HEK293 (cell line): ENCODE results near the gene FUT3.

Experiments
- CTCF ChIA-PET: fragments of 350-600 bp; formaldehyde crosslinking; extraction: SDS; loops from one replicate; lab custom pipeline; 2021; ENCODE audit warnings: antibody characterized with exemption; lab: Yijun Ruan, JAX
- POLR2A ChIA-PET: fragments of 300-600 bp; formaldehyde crosslinking; extraction: SDS; loops from one replicate; lab custom pipeline; 2020; ENCODE audit warnings: antibody characterized with exemption, inconsistent platforms; lab: Yijun Ruan, JAX
- H3K27ac ChIP-seq: fragments of 200-500 bp; sonication (Bioruptor generic); 2 replicates; pipeline ENCODE4 v1.5.1; 2014; ENCODE audit warnings: low read depth, low read length, control low read depth, inconsistent platforms; ENCODE audit errors: extremely low read depth
- H3K36me3 ChIP-seq, 2 experiments: fragments of 200-500 bp in 1 of 2; sonication (Bioruptor generic) in 1 of 2; 1 replicate in 1 of 2; 2 replicates in 1 of 2; pipeline ENCODE4 v1.5.1; 2014 to 2017; ENCODE audit warnings: inconsistent platforms in 2 of 2, low read length in 2 of 2; ENCODE audit not compliant: control insufficient read depth in 2 of 2, insufficient read depth in 1 of 2
- H3K4me1 ChIP-seq: fragments of 200-500 bp; sonication (Bioruptor generic); 2 replicates; pipeline ENCODE4 v1.5.1; 2014; ENCODE audit warnings: mild to moderate bottlenecking, low read length, inconsistent platforms; ENCODE audit not compliant: control insufficient read depth, insufficient read depth
- H3K4me3 ChIP-seq: 2 replicates; pipeline ENCODE4 v1.5.1; 2011; ENCODE audit warnings: low read depth, mild to moderate bottlenecking, control low read depth, low read length, moderate library complexity
- H3K9me3 ChIP-seq: fragments of 200-500 bp; sonication (Bioruptor generic); 2 replicates; pipeline ENCODE4 v1.5.1; 2014; ENCODE audit warnings: low read depth, low read length, inconsistent platforms; ENCODE audit not compliant: control insufficient read depth, insufficient read depth
- BCL11B ChIP-seq: fragments of 450-650 bp; formaldehyde crosslinking; IDR thresholded peaks from 2 replicates; pipeline ENCODE4 v1.5.1; 2016; ENCODE audit warnings: low read depth, missing biosample characterization, missing genetic modification characterization
- EGR2 ChIP-seq: fragments of 450-650 bp; formaldehyde crosslinking; IDR thresholded peaks from 2 replicates; pipeline ENCODE4 v1.5.1; 2016; ENCODE audit warnings: low read depth, missing biosample characterization, missing genetic modification characterization
- HOXD13 ChIP-seq: sonication (generic); formaldehyde crosslinking; IDR thresholded peaks from 2 replicates; pipeline ENCODE4 v1.8.0; 2022; ENCODE audit warnings: missing genetic modification reagents, borderline replicate concordance
- KLF9 ChIP-seq: fragments of 450-650 bp; formaldehyde crosslinking; IDR thresholded peaks from 2 replicates; pipeline ENCODE4 v1.5.1; 2016; ENCODE audit warnings: missing biosample characterization, missing genetic modification characterization, low read depth
- SCRT1 ChIP-seq: fragments of 450-650 bp; formaldehyde crosslinking; IDR thresholded peaks from 2 replicates; pipeline ENCODE4 v1.5.1; 2016; ENCODE audit warnings: missing biosample characterization, missing genetic modification characterization, borderline replicate concordance
- ZFP41 ChIP-seq: fragments of 450-650 bp; formaldehyde crosslinking; IDR thresholded peaks from 2 replicates; pipeline ENCODE4 v1.5.1; 2016; ENCODE audit warnings: missing biosample characterization, missing genetic modification characterization, borderline replicate concordance
- ZNF10 ChIP-seq: fragments of 450-650 bp; formaldehyde crosslinking; IDR thresholded peaks from 2 replicates; pipeline ENCODE4 v1.5.1; 2017; ENCODE audit warnings: missing biosample characterization, missing genetic modification characterization
- ZNF121 ChIP-seq: fragments of 450-650 bp; formaldehyde crosslinking; IDR thresholded peaks from 2 replicates; pipeline ENCODE4 v1.5.1; 2016; ENCODE audit warnings: missing biosample characterization, missing genetic modification characterization
- ZNF169 ChIP-seq: fragments of 450-650 bp; formaldehyde crosslinking; IDR thresholded peaks from 2 replicates; pipeline ENCODE4 v1.5.1; 2016; ENCODE audit warnings: missing biosample characterization, missing genetic modification characterization
- ZNF174 ChIP-seq: fragments of 450-650 bp; formaldehyde crosslinking; IDR thresholded peaks from 2 replicates; pipeline ENCODE4 v1.5.0; 2017; ENCODE audit warnings: missing biosample characterization, mild to moderate bottlenecking, missing genetic modification characterization
- ZNF561 ChIP-seq: fragments of 450-650 bp; IDR thresholded peaks from 2 replicates; pipeline ENCODE4 v1.5.1; 2018; ENCODE audit warnings: missing biosample characterization, missing genetic modification characterization, borderline replicate concordance
- ZNF624 ChIP-seq: fragments of 450-650 bp; formaldehyde crosslinking; IDR thresholded peaks from 2 replicates; pipeline ENCODE4 v1.5.1; 2017; ENCODE audit warnings: missing biosample characterization, missing genetic modification characterization
- ZNF830 ChIP-seq: fragments of 450-650 bp; IDR thresholded peaks from 2 replicates; pipeline ENCODE4 v1.5.0; 2018; ENCODE audit warnings: missing biosample characterization, missing genetic modification characterization, low read depth, mild to moderate bottlenecking, moderate library complexity
- ZNF843 ChIP-seq: fragments of 450-650 bp; formaldehyde crosslinking; IDR thresholded peaks from 2 replicates; pipeline ENCODE4 v1.5.1; 2016; ENCODE audit warnings: missing biosample characterization, missing genetic modification characterization
- TF ChIP-seq, protein P1 (sequence below): fragments of 450-650 bp; formaldehyde crosslinking; IDR thresholded peaks from 2 replicates; pipeline ENCODE4 v1.5.1; 2017; ENCODE audit warnings: missing biosample characterization, missing genetic modification characterization
- TF ChIP-seq, protein P2 (sequence below): fragments of 450-650 bp; formaldehyde crosslinking; IDR thresholded peaks from 2 replicates; pipeline ENCODE4 v1.5.1; 2016; ENCODE audit warnings: missing biosample characterization, missing genetic modification characterization

Gene FUT3

DNA sequence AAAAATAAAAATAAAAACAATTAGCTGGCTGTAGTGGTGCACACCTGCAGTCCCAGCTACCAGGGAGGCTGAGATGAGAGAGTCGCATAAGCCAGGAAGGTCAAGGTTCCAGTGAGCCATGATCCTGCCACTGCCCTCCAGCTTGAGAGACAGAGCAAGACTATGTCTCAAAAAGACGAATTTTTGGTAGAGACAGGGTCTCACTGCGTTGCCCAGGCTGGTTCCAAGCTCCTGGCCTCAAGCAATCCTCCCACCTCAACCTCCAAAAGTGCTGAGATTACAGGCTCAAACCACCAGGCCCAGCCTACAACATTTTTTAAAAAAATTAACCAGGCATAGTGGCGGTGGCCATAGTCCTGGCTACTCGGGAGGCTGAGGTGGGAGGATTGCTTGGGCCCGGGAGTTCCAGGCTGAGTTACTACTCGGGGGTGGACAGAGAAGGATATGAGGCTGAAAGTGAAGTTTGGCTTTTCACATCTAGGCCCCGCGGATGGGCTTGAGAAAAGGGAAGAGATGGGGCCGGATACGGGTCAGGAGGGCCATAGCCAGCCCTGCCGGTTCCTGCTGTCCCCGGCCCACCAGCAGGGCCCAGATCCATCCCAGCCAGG, 42.2 kb upstream of the FUT3 start:
- POLR2A ChIA-PET = interaction anchor here (1.3 to 3.8 kb wide), 3 partner anchors 10 to 89 kb away, joined by 7 to 25 read pairs (median 10); partner anchors contain the start of genes NDUFA11, NRTN and VMAC

DNA sequence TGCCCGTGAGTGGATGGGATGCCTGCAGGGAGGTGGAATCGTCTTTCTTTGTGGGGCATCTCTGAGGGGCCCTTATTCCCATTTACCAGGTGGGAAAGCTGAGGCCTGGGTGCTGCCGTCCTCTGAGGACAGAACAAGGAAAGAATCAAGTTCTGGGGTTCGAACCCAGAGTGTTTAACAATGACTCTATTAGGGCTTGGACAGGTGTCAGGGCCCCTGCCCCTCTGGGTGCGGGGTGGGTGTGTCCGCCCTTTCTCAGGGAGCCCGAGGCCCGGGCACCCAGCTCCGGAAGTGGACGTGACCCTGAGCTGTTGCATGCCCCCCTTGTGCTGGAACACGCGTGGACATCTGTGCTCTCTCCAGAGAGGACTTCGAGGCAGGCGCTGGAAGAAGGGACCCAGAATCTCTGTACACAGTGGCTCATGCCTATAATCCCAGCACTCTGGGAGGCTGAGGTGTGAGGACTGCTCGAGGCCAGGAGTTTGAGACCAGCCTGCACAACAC, 41.6 kb upstream of the FUT3 start:
- Histone ChIP-seq H3K9me3 (no peaks in the 10 kb centered on the region), H3K4me1 (no peaks in the 10 kb centered on the region; the same call in 1 of the 2 replicates), H3K4me3 (no peak overlapping the region), H3K36me3 (peaks cover 0 to 27% of the 10 kb centered on the region in 2 experiments; a peak in 1 of 3 replicates), H3K27ac (no peak overlapping the region)
- TF ChIP-seq, protein P1, sequence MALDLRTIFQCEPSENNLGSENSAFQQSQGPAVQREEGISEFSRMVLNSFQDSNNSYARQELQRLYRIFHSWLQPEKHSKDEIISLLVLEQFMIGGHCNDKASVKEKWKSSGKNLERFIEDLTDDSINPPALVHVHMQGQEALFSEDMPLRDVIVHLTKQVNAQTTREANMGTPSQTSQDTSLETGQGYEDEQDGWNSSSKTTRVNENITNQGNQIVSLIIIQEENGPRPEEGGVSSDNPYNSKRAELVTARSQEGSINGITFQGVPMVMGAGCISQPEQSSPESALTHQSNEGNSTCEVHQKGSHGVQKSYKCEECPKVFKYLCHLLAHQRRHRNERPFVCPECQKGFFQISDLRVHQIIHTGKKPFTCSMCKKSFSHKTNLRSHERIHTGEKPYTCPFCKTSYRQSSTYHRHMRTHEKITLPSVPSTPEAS (tag by site-specific recombination) = no peak
- no peak for TF ChIP-seq ZNF174 (tag by site-specific recombination)
- no peak for TF ChIP-seq ZNF561 (tag by site-specific recombination)
- no peak for TF ChIP-seq ZNF843
- TF ChIP-seq ZNF10 (tag by site-specific recombination) = no peak
- no peak for TF ChIP-seq ZFP41 (tag by site-specific recombination)
- peak; percentile 66 for TF ChIP-seq KLF9 (tag by site-specific recombination)
- TF ChIP-seq ZNF169 (tag by site-specific recombination) = no peak
- POLR2A ChIA-PET = interaction anchor here (1.3 to 3.8 kb wide), 4 partner anchors 10 to 89 kb away, joined by 7 to 25 read pairs (median 14); partner anchors contain the start of genes NDUFA11, NRTN and VMAC
- CTCF ChIA-PET = interaction anchor here (0.6 to 5.3 kb wide), 14 partner anchors 10 to 130 kb away, joined by 3 to 65 read pairs (median 4); partner anchors contain the start of genes NRTN and VMAC

More for the DNA sequence above, 42.2 kb upstream of the FUT3 start:
- H3K4me3 ChIP-seq = no peak overlapping the region
- H3K4me1 ChIP-seq = no peaks in the 10 kb centered on the region; the same call in 1 of the 2 replicates
- H3K36me3 ChIP-seq = peaks cover 0 to 30% of the 10 kb centered on the region in 2 experiments; a peak in 2 of 3 replicates
- no peak overlapping the region for H3K27ac ChIP-seq
- CTCF ChIA-PET = interaction anchor here (0.5 to 5.3 kb wide), 15 partner anchors 9 to 129 kb away, joined by 3 to 65 read pairs (median 3); partner anchors contain the start of genes NRTN and VMAC
- TF ChIP-seq, protein P2, sequence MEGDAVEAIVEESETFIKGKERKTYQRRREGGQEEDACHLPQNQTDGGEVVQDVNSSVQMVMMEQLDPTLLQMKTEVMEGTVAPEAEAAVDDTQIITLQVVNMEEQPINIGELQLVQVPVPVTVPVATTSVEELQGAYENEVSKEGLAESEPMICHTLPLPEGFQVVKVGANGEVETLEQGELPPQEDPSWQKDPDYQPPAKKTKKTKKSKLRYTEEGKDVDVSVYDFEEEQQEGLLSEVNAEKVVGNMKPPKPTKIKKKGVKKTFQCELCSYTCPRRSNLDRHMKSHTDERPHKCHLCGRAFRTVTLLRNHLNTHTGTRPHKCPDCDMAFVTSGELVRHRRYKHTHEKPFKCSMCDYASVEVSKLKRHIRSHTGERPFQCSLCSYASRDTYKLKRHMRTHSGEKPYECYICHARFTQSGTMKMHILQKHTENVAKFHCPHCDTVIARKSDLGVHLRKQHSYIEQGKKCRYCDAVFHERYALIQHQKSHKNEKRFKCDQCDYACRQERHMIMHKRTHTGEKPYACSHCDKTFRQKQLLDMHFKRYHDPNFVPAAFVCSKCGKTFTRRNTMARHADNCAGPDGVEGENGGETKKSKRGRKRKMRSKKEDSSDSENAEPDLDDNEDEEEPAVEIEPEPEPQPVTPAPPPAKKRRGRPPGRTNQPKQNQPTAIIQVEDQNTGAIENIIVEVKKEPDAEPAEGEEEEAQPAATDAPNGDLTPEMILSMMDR (tag by site-specific recombination) = no peak
- TF ChIP-seq ZFP41 (tag by site-specific recombination) = no peak
- no peak for TF ChIP-seq BCL11B
- TF ChIP-seq ZNF121 (tag by site-specific recombination) = peak; percentile 79
- 0 out of 2 replicates have a peak, but pooled peaks have one; percentile 21 for TF ChIP-seq EGR2
- no peak for TF ChIP-seq SCRT1 (tag by site-specific recombination)
- TF ChIP-seq ZNF561 (tag by site-specific recombination) = no peak
- no peak for TF ChIP-seq ZNF624 (tag by site-specific recombination)
- TF ChIP-seq ZNF830 = no peak
- no peak for TF ChIP-seq HOXD13
- H3K9me3 ChIP-seq = no peaks in the 10 kb centered on the region
